ENCODE measurements around the gene KLHL26.

The KLHL26 gene

DNA sequence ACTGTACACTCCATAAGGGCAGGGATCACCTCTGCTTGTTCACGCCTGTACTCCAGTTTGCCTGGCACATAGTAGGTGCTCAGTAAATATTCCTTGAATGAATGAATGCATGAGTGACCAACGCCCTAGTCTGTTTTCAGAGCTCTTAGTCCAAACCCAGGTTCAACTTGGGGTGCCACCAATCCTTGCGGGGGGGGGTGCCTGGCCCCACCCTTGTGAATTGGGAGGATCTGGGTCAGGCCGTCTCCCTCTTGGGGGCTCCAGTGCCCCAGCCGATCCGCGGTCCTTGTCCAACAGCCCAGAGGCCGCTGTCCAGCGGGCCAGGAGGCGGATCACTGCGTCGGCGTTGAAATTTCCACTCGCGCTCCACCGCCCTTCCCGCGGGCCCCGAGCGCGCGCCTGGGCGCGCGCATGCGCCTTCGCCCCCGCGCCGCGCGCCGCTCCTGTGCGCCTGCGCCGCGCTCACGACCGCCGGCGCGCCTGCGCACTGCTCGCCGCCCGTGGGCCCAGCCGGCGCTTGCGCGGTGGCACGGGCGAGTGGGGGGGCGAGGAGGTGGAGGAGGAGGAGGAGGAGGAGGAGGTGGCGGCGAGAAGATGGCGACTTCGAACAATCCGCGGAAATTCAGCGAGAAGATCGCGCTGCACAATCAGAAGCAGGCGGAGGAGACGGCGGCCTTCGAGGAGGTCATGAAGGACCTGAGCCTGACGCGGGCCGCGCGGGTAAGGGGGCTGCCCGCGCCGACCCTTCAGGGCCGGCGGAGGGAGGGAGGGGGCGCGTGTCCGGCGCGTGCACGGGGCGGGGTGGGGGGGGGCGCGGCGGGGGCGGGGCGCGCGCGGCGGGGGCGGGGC is 46.5 kb downstream of the KLHL26 start, which contains the start of gene CRTC1:
Gene CRTC1, plus strand, starts transcription at position 572 of the 849 bp plus-strand sequence. Its CDS starts 23 bp downstream, at position 595.
- in situ Hi-C loops (cut with MboI; ENCODE audit: low sequenced_read_pairs), result no loop called here

- in situ Hi-C loops (cut with MboI; ENCODE audit: low sequenced_read_pairs), result no loop called here
These were observed 47.3 kb downstream of the KLHL26 start for GRCh38 chr19:18683958-18684641.

- in situ Hi-C loops (cut with MboI; ENCODE audit: low sequenced_read_pairs), result no loop called here
These were observed 47.8 kb downstream of the KLHL26 start for GRCh38 chr19:18684642-18684993.

GRCh38 chr19:18685597-18686190 is 48.9 kb downstream of the KLHL26 start:
- in situ Hi-C loops (cut with MboI; ENCODE audit: low sequenced_read_pairs), result no loop called here

DNA sequence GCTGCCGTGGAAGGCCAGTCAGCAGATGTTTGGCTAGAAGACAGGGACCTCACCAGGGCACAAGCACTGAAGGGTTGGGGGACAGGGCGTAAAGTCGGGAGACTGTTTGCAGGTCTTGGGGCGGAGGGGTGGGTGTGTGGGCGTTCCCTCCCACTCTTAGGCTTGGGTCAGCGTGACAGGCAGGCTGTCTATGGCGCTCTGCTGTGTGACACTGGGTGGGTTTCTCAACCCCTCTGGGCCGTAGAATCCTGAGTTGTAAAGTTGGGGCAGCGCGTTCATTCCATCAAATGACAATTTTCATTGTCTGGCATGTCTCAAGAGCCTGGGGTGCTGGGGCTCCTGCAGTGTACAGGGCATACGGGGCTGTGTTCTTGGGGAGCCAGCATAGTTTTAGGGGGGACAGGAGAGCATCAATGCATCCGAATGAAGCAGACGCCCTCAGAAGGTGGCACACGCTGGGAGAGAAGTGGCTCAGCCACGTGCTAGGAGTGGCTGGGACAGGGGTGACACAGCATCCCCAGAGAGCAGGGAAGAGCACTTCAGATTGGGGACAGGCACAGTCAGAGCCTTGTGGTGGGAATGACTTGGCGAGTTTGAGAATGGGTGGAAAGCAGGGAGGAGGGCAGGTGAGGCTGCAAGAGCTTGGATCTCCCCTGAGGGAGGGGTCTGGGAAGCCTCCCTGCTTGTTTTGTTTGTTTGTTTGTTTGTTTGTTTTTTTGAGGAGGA is 51.1 kb downstream of the KLHL26 start:
- in situ Hi-C loops (cut with MboI; ENCODE audit: low sequenced_read_pairs), result no loop called here

DNA sequence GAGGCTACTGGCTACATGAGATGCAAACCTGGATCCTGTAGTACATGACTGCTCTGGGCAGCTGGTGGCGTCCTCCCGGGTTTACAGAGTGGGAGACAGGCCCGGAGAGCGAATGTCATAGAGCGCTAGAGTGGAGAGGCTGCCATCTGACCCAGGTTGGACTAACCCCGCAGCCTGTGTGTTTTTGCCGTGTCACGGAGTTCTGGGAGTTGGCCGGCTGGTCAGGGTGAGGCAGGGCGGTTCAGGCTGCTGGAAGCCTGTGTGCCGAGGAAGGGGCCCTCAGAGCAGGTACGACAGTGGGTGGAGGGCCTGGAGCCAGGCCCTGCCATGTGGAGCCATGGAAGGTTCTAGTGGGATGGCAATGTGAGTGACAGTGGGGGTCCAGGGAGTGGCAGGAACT is 59.2 kb downstream of the KLHL26 start:
- in situ Hi-C loops (cut with MboI; ENCODE audit: low sequenced_read_pairs), result no loop called here

- in situ Hi-C loops (cut with MboI; ENCODE audit: low sequenced_read_pairs), result no loop called here
These were observed 60.9 kb downstream of the KLHL26 start for GRCh38 chr19:18697680-18698079.

- in situ Hi-C loops (cut with MboI; ENCODE audit: low sequenced_read_pairs), result no loop called here
These were observed 61.7 kb downstream of the KLHL26 start for GRCh38 chr19:18698321-18699167.

- in situ Hi-C loops (cut with MboI; ENCODE audit: low sequenced_read_pairs), result no loop called here
These were observed 62.7 kb downstream of the KLHL26 start for GRCh38 chr19:18699403-18700054.

- in situ Hi-C loops (cut with MboI; ENCODE audit: low sequenced_read_pairs), result no loop called here
These were observed 63.8 kb downstream of the KLHL26 start for GRCh38 chr19:18700501-18701249.

DNA sequence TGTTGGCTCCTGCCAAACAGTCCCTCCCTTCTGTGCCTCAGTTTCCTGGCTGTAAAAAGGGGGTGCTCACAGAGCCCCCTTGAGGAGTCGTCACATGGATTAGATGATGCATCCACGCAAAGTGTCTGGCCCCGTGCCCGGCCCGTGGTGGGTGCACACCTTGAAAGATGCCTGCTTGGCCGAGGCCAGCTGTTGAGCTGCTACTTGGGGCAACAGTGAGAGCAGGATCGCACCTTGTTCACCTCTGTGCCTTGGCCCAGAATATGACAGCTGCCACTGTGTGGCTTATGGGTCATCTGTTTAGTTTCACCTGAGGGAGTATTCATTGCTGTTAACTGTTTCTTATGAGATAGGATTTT is 64.4 kb downstream of the KLHL26 start:
- in situ Hi-C loops (cut with MboI; ENCODE audit: low sequenced_read_pairs), result no loop called here

- in situ Hi-C loops (cut with MboI; ENCODE audit: low sequenced_read_pairs), result no loop called here
These were observed 67.2 kb downstream of the KLHL26 start for GRCh38 chr19:18704054-18704453.

- in situ Hi-C loops (cut with MboI; ENCODE audit: low sequenced_read_pairs), result no loop called here
These were observed 68.1 kb downstream of the KLHL26 start for GRCh38 chr19:18704971-18705370.

- in situ Hi-C loops (cut with MboI; ENCODE audit: low sequenced_read_pairs), result no loop called here
These were observed 71.8 kb downstream of the KLHL26 start for GRCh38 chr19:18708452-18709231.

- in situ Hi-C loops (cut with MboI; ENCODE audit: low sequenced_read_pairs), result no loop called here
These were observed 72.7 kb downstream of the KLHL26 start for GRCh38 chr19:18709546-18709945.

DNA sequence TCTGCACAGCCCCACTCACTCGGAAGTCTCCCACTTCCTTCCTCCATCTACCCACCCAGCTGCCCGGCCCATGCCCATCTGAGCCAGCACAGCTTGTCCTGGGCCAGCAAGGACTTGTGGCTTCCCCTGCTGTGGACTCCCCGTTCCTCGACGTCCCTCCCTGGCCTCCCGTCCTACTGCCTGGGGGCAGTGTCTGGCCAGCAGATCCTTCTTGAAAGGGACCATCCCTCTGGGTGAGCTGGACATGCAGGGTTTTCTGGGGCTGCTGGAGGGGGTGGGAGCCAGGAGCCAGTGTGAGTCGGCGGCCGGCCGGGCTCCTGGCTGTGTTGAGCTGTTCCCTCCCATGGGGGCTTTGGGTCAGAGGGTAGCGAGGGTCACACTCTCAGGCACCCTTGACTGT is 73.4 kb downstream of the KLHL26 start:
- in situ Hi-C loops (cut with MboI; ENCODE audit: low sequenced_read_pairs), result no loop called here

- in situ Hi-C loops (cut with MboI; ENCODE audit: low sequenced_read_pairs), result no loop called here
These were observed 74.3 kb downstream of the KLHL26 start for GRCh38 chr19:18710996-18711751.

DNA sequence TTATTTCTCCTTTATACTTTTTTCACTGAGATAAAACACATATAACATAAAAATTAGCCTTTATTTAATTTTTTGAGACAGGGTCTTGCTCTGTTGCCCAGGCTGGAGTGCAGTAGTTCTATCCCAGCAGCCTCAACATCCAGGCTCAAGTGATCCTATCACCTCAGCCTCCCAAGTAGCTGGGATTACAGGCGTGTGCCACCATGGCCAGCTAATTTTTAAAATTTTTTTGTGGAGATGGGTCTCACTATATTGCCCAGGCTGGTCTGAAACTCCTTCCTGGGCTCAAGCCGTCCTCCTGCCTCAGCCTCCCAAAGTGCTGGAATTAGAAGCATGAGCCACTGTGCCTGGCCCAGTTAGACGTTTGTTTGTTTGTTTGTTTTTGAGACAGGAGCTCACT is 75.1 kb downstream of the KLHL26 start:
- in situ Hi-C loops (cut with MboI; ENCODE audit: low sequenced_read_pairs), result no loop called here
